Peyer's patch (tissue), 4 donors: Measurements from ENCODE around the gene PSD.

Source experiments
- CTCF ChIP-seq, 6 experiments: fragments of 450-650 bp in 4 of 6; fragments of 200-600 bp in 2 of 6; sonication (generic) in 1 of 6; IDR thresholded peaks; one replicate each; pipeline ENCODE4 v1.5.1; 2017 to 2019; ENCODE audit warnings: antibody characterized with exemption in 6 of 6, mild to moderate bottlenecking in 3 of 6, moderate library complexity in 1 of 6
- POLR2A ChIP-seq, 2 donors: fragments of 450-650 bp; IDR thresholded peaks; one replicate each; pipeline ENCODE4 v1.5.1; 2017; ENCODE audit warnings: antibody characterized with exemption in 2 of 2, mild to moderate bottlenecking in 2 of 2, moderate library complexity in 2 of 2

GRCh38 chr10:102375250-102375649 lies 43.3 kb downstream of the PSD start:
- no peak for TF ChIP-seq POLR2A (IDR thresholded peaks at IDR 0.05)
- no peak for TF ChIP-seq CTCF (IDR thresholded peaks at IDR 0.05)
